HUES64 (cell line): ENCODE measurements around the gene COL6A3.

Experiments used
- H3K27ac ChIP-seq: 2 replicates; pipeline ENCODE4 v1.7.0; 2013; ENCODE audit warnings: low read depth, low read length, inconsistent platforms
- H3K27me3 ChIP-seq: 2 replicates; pipeline ENCODE4 v1.6.1; 2013; ENCODE audit warnings: mild to moderate bottlenecking, low read length; ENCODE audit not compliant: insufficient read depth
- H3K36me3 ChIP-seq: 2 replicates; pipeline ENCODE4 v1.6.1; 2013; ENCODE audit warnings: mild to moderate bottlenecking, low read length; ENCODE audit not compliant: insufficient read depth
- H3K4me1 ChIP-seq: 2 replicates; pipeline ENCODE4 v1.6.1; 2013; ENCODE audit warnings: mild to moderate bottlenecking, low read length, moderate library complexity; ENCODE audit not compliant: insufficient read depth
- H3K4me3 ChIP-seq: 2 replicates; pipeline ENCODE4 v1.5.1; 2013; ENCODE audit warnings: mild to moderate bottlenecking, low read length, moderate library complexity
- H3K9ac ChIP-seq: 2 replicates; pipeline ENCODE4 v1.6.1; 2013; ENCODE audit warnings: mild to moderate bottlenecking, low read depth, low read length
- H3K9me3 ChIP-seq: 2 replicates; pipeline ENCODE4 v1.6.1; 2013; ENCODE audit warnings: low read depth, low read length; ENCODE audit not compliant: insufficient read depth
- WGBS: fragments of 150-250, 120-280 bp; methylation state at CpG from one replicate; pipeline ENCODE4 v1.1.7; 2013; ENCODE audit warnings: missing lambda C conversion rate; 5-methylcytosine and 5-hydroxymethylcytosine counted together

Gene COL6A3

DNA sequence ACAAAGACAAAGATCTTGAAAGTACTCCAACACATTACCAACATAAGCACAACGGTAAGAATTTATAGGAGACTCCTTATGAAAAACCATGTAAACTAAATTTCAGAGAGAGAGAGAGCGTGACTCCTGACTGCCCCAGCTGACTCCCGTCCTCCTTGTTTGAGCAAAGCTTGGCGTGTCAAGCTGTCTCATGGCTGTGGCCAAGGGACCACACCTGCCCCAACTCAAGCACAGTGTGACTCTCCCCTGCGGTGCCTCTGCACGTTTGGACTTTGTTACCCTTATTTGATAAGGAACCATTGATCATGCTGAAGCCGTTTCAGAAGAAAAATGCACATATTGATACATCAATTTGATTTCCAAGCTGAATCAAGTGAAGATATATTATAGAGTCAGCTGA is 124.8 kb downstream of the COL6A3 start:
- no peak overlapping the region for H3K4me3 ChIP-seq
- 93% methylated on average over 7 of the region's 7 CpGs for WGBS
- H3K9me3 ChIP-seq: no peaks in the 10 kb centered on the region
- H3K36me3 ChIP-seq: no peaks in the 10 kb centered on the region
- H3K27ac ChIP-seq: no peak overlapping the region
- H3K9ac ChIP-seq: no peak overlapping the region
- H3K4me1 ChIP-seq: peaks cover 2% of the 10 kb centered on the region; the same call in 1 of the 2 replicates
- no peaks in the 10 kb centered on the region for H3K27me3 ChIP-seq

DNA sequence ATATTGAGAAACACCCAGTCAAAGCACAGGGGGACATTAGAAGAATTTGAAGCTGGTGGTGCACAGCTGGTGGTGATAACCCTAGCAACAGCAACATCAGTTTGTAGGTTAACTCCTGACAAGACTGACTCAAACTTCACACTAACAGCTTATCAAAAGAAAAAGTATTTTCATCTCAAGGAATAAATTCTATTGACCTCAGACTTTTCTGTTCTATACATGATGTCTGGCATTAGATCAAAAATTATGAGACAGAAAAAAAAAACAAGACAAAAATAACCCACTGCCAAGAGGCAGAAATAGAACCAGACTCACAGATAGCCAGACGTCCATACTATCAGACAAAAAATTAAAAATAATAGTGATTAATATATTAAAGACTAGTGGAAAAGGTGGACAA is 126.1 kb downstream of the COL6A3 start:
- no peak overlapping the region for H3K4me3 ChIP-seq
- no CpG with 5 or more reads among the region's 1 CpG for WGBS
- no peak overlapping the region for H3K9ac ChIP-seq
- no peaks in the 10 kb centered on the region for H3K27me3 ChIP-seq
- H3K4me1 ChIP-seq: no peaks in the 10 kb centered on the region
- H3K27ac ChIP-seq: no peak overlapping the region
- no peaks in the 10 kb centered on the region for H3K36me3 ChIP-seq
- no peaks in the 10 kb centered on the region for H3K9me3 ChIP-seq

DNA sequence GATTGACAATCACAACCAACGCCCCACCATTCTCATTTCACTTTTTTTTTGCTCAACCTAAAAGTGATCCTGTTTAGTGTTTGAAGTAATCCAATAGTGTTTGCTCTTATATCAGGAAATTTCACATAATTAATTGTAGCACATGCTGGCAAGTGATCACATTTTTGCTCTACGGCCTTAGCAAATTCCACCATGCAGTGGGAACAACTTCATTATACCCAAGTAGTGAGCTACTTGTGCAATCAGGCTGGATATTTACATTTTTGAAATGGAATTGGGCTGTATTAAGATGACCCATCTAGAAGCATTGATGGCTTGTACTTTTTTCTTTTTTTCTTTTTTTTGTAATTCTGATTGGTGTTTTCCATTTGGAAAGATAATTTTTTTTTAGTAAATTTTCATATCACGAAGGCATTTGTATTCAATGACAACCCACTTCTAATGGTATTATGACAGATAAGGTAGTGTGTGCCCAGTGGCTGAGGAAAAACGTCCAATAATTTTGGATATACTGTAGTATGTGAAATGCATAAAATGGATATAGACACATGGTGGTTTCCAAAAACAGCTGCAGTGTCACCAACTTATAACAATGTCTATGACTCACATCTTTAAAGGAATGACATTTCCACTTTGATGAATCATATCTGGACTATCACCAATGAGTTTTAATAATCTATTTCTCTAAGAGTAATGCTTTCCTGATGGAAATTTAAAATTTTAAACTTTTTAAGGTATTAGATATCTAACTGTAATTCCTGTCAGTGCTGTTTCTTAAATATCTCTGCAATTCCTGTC is 130.6 kb downstream of the COL6A3 start:
- Histone ChIP-seq H3K27ac (no peak overlapping the region), H3K4me1 (no peaks in the 10 kb centered on the region), H3K9ac (no peak overlapping the region), H3K27me3 (no peaks in the 10 kb centered on the region), H3K36me3 (no peaks in the 10 kb centered on the region), H3K4me3 (no peak overlapping the region), H3K9me3 (no peaks in the 10 kb centered on the region)
- WGBS: 77% methylated on average over 4 of the region's 4 CpGs

DNA sequence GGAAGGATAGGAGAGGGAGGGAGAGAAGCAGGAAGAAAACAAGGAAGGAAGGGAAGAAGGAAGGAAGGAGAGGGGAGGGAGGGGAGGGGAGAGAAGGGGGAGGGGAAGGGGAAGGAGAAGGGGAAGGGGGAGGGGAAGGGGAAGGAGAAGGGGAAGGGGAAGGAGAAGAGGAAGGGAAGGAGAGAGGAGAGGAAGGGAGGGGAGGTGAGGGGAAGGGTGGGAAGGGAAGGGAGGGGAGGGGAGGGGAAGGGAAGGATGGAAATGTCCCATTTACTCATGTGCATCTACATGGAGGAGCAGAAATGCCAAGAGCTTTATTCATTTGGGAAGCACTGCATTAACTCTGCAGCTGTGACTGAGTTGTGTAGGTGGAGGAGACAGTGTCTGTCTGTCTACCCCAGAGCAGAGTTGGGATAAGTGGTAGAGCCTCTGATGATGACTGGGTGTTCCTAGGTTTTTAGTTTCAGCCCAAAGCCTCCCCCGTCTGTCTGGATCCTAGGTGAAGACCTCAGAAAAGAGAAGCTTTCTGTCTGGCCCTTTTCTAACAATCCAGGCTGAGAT is 131.3 kb downstream of the COL6A3 start:
- no peak overlapping the region for H3K9ac ChIP-seq
- H3K9me3 ChIP-seq: no peaks in the 10 kb centered on the region
- no peaks in the 10 kb centered on the region for H3K36me3 ChIP-seq
- H3K27me3 ChIP-seq: no peaks in the 10 kb centered on the region
- H3K27ac ChIP-seq: no peak overlapping the region
- no peaks in the 10 kb centered on the region for H3K4me1 ChIP-seq
- 28% methylated on average over 1 of the region's 1 CpG for WGBS
- no peak overlapping the region for H3K4me3 ChIP-seq

DNA sequence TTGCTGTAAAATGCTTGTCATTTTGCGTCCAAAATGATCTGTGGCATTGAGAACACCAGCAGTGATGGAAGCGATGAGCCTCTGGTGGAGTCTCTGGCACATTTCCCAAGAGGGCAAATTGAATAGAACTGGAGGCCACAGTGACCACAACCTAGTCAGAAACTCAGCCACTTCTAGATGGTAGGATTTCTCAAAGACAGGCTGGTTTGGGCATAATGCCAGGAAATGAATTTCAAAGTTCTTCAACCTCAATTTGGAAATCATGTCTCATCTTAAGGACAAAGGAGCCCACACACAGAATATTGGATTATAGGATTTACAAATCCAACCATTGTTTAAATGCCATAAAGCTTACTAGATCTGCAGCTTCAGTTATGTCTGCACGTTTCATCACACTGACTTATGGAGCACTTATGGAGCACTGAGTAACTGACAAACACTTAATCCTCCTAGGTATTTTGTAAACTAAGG is 132.1 kb downstream of the COL6A3 start:
- 71% methylated on average over 3 of the region's 3 CpGs for WGBS

DNA sequence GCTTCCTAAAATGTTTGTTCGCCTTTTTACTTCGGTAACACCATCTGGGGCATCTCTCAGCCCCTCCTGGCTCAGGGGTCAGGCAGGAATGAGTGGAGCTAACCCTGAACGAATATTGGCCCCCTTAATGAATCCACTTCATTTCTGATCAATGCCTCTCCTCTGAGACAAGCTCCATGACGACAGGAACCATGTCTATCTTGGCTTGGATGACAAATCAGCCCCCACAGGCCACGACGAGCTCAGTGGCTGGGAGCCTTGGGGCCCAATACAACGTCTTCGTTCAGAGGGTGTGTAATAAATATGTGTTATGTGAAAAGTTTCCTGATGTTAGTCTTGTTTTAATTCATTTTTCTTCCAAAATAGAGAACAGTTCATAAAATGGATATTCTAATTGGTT is 133.0 kb downstream of the COL6A3 start:
- Histone ChIP-seq H3K4me3 (no peak overlapping the region), H3K9ac (no peak overlapping the region), H3K9me3 (no peaks in the 10 kb centered on the region), H3K27ac (no peak overlapping the region), H3K4me1 (no peaks in the 10 kb centered on the region), H3K36me3 (no peaks in the 10 kb centered on the region), H3K27me3 (no peaks in the 10 kb centered on the region)
- WGBS: 92% methylated on average over 8 of the region's 8 CpGs

More for the DNA sequence above, 132.1 kb downstream of the COL6A3 start:
- H3K4me1 ChIP-seq: no peaks in the 10 kb centered on the region
- no peaks in the 10 kb centered on the region for H3K9me3 ChIP-seq
- no peak overlapping the region for H3K9ac ChIP-seq
- H3K36me3 ChIP-seq: no peaks in the 10 kb centered on the region
- H3K27ac ChIP-seq: no peak overlapping the region
- H3K4me3 ChIP-seq: no peak overlapping the region
- no peaks in the 10 kb centered on the region for H3K27me3 ChIP-seq

DNA sequence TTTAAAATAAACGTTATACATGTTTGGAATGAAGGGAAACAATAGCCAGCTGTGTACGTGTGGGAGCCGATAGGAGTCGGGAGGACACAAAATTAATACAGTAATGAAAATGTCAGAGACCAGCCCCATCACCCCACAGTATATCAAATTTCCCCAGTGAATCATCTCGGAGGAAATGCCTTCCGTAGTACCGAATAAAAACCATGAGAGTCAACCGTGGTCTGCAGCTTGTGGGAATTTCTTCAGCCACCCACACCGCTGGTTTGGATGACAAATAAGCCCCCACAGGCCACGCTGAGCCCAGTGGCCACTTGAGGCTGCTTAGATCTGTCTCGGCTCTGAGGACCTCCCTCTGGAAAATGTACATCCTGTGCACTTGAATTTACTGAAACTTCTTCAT is 133.7 kb downstream of the COL6A3 start:
- no peaks in the 10 kb centered on the region for H3K9me3 ChIP-seq
- 94% methylated on average over 11 of the region's 11 CpGs for WGBS
- H3K27me3 ChIP-seq: no peaks in the 10 kb centered on the region
- H3K36me3 ChIP-seq: no peaks in the 10 kb centered on the region
- H3K9ac ChIP-seq: no peak overlapping the region
- H3K4me1 ChIP-seq: no peaks in the 10 kb centered on the region
- no peak overlapping the region for H3K27ac ChIP-seq
- no peak overlapping the region for H3K4me3 ChIP-seq

DNA sequence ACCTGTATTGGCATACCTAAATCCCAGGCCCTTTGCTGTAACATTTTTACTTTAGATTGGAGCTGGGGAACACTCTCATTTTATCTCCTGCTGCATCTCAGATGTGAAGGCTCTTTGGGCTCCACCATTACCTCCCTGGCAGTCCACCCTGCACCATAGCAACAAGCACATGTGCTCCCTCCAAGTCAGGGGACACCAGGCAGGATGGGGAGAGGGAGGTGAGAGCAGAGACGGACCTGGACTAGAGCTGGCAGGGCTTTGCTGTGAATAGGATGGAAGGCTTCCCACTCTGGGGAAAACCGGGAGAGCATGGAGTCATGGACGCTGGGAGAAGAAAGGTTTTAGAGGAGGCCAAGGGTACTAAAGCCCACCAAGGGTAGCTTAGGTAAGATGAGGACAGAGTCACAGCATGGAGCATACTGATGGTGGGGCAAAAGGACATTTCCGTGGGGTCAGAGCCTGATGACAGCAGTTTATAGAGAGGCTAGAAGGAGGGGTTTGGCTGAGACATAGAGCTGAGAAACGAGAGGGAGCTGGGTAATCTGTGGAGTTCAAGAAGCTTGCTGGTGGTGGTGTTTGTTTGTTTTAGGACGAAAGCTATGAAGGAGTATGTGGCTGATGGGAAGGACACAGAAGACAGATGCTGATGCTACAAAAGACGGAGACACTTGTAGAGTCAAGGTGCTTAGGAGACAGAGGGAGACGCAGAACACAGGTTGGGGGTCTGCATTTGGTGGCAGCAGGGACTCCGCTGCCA is 134.8 kb downstream of the COL6A3 start:
- Histone ChIP-seq H3K4me1 (no peaks in the 10 kb centered on the region), H3K36me3 (no peaks in the 10 kb centered on the region), H3K27me3 (no peaks in the 10 kb centered on the region), H3K9ac (no peak overlapping the region), H3K27ac (no peak overlapping the region), H3K4me3 (no peak overlapping the region), H3K9me3 (no peaks in the 10 kb centered on the region)
- 92% methylated on average over 9 of the region's 9 CpGs for WGBS

DNA sequence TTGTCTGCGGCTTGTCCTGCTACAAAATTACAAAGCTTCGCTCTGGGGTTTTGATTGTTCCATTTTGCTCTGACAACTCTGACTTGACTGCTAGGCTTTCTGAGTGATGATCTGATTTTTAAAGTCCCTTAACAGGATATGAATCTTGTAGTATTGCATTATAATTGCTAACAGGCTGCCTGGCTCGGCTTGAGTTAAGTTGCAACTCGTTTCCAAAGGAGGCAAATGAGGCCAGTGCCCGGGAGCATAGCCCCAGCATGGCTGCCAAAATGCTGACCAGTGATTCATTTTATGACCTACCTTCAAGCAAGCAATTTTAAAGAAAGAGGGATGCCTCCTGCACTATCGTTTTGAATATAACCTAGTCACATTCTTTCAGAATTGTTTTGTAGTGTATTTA is 135.4 kb downstream of the COL6A3 start:
- Histone ChIP-seq H3K4me1 (no peaks in the 10 kb centered on the region), H3K9me3 (no peaks in the 10 kb centered on the region), H3K27me3 (no peaks in the 10 kb centered on the region), H3K4me3 (no peak overlapping the region), H3K27ac (no peak overlapping the region), H3K36me3 (no peaks in the 10 kb centered on the region), H3K9ac (no peak overlapping the region)
- 92% methylated on average over 5 of the region's 6 CpGs for WGBS

DNA sequence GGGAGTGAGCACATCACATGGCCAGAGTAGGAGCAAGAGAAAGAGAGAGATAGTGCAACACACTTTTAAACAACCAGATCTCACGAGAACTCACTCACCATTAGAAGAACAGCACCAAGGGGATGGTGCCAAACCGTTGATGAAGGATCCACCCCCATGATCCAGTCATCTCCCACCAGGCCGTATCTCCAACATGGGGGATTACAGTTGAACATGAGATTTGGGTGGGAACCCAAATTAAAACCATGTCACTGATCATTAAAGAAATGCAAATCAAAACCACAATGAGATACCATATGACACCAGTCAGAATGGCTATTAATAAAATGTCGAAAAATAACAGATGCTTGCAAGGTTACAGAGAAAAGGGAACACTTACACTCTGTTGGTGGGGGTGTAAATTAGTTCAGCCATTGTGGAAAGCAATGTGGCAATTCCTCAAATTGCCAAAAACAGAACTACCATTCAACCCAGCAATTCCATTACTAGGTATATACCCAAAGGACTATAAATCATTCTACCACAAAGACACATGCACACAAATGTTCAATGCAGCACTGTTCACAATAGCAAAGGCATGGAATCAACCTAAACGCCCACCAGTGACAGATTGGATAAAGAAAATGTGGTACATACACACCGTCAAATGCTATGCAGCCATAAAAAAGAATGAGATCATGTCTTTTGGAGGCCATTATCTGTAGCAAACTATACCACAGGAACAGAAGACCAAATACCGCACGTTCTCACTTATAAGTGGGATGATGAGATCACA is 137.1 kb downstream of the COL6A3 start:
- Histone ChIP-seq H3K9me3 (no peaks in the 10 kb centered on the region), H3K36me3 (no peaks in the 10 kb centered on the region), H3K9ac (no peak overlapping the region), H3K4me1 (no peaks in the 10 kb centered on the region), H3K4me3 (no peak overlapping the region), H3K27me3 (no peaks in the 10 kb centered on the region), H3K27ac (no peak overlapping the region)
- 96% methylated on average over 7 of the region's 8 CpGs for WGBS
